GM12892 (cell line): Measurements from ENCODE around the gene RNF6.
A peak's percentile ranks its signal among the peaks of the same experiment; 100 is the strongest.
"Not testable (repeated sequence)": the region's sequence is repeated elsewhere in the genome, so short reads cannot be mapped to it uniquely, and the experiment has no call there.

Experiments
- DNase-seq: peaks from one replicate; pipeline ENCODE4 v3.0.0; 2011; ENCODE audit not compliant: insufficient read length
- FAIRE-seq: peaks from 2 replicates; lab custom pipeline; 2011; peaks lifted over from hg19 to GRCh38; lab: Jason Lieb, UNC
- POLR2A ChIP-seq: IDR thresholded peaks from 2 replicates; pipeline ENCODE4 v1.6.1; 2011; ENCODE audit warnings: low read depth, low read length, control low read depth
- POLR2AphosphoS5 ChIP-seq: IDR thresholded peaks from 2 replicates; pipeline ENCODE4 v1.6.1; 2011; ENCODE audit warnings: low read depth, low read length, control low read depth
- TAF1 ChIP-seq: IDR thresholded peaks from 2 replicates; pipeline ENCODE4 v1.6.1; 2011; ENCODE audit warnings: low read depth, mild to moderate bottlenecking, control low read depth, low read length, borderline replicate concordance

RNF6 gene

GRCh38 chr13:26253262-26253786 lies 31.2 kb upstream of the RNF6 start:
- TF ChIP-seq TAF1 (no peak), POLR2A (no peak), POLR2AphosphoS5 (no peak)
- DNase-seq (no peak), FAIRE-seq (peak; percentile 66)

GRCh38 chr13:26252006-26252405 lies 29.9 kb upstream of the RNF6 start:
- DNase-seq, FAIRE-seq: not testable (repeated sequence)

- FAIRE-seq = no peak
- TF ChIP-seq POLR2A = no peak
- no peak for TF ChIP-seq TAF1
- no peak for TF ChIP-seq POLR2AphosphoS5
- DNase-seq = no peak
Observed at GRCh38 chr13:26249551-26249950, 27.4 kb upstream of the RNF6 start.

- TF ChIP-seq TAF1 = no peak
- TF ChIP-seq POLR2AphosphoS5 = no peak
- TF ChIP-seq POLR2A = no peak
- DNase-seq = no peak
- no peak for FAIRE-seq
Observed at GRCh38 chr13:26247608-26248007, 25.5 kb upstream of the RNF6 start.

GRCh38 chr13:26247011-26247410 lies 24.9 kb upstream of the RNF6 start:
- TF ChIP-seq POLR2AphosphoS5 (no peak), TAF1 (no peak), POLR2A (no peak)
- FAIRE-seq (no peak), DNase-seq (no peak)

- DNase-seq (no peak), FAIRE-seq (no peak)
- TF ChIP-seq POLR2AphosphoS5 (no peak), POLR2A (no peak), TAF1 (no peak)
Observed at GRCh38 chr13:26246154-26246553, 24.0 kb upstream of the RNF6 start.

- peak; percentile 50 for FAIRE-seq
- DNase-seq = no peak
- TF ChIP-seq POLR2AphosphoS5 (no peak), POLR2A (no peak), TAF1 (no peak)
Observed at GRCh38 chr13:26236296-26236695, 14.2 kb upstream of the RNF6 start.

- FAIRE-seq = no peak
- no peak for TF ChIP-seq POLR2AphosphoS5
- TF ChIP-seq TAF1 = no peak
- TF ChIP-seq POLR2A = no peak
Observed at GRCh38 chr13:26230703-26231102, 8.6 kb upstream of the RNF6 start.

GRCh38 chr13:26229080-26229615 lies 7.0 kb upstream of the RNF6 start:
- TF ChIP-seq POLR2AphosphoS5 (no peak), TAF1 (no peak), POLR2A (no peak)
- DNase-seq = no peak
- no peak for FAIRE-seq

More at GRCh38 chr13:26230703-26231102, 8.6 kb upstream of the RNF6 start:
- DNase-seq = no peak

- no peak for TF ChIP-seq TAF1
- no peak for TF ChIP-seq POLR2AphosphoS5
- TF ChIP-seq POLR2A = no peak
- no peak for FAIRE-seq
- DNase-seq = no peak
Observed at GRCh38 chr13:26228096-26228495, 6.0 kb upstream of the RNF6 start.

- TF ChIP-seq TAF1 (no peak), POLR2AphosphoS5 (no peak), POLR2A (no peak)
Observed at GRCh38 chr13:26227166-26227971, 5.3 kb upstream of the RNF6 start.

GRCh38 chr13:26225896-26226617 lies 3.9 kb upstream of the RNF6 start:
- no peak for FAIRE-seq
- no peak for DNase-seq
- TF ChIP-seq POLR2AphosphoS5 = no peak
- no peak for TF ChIP-seq POLR2A
- TF ChIP-seq TAF1 = no peak

More at GRCh38 chr13:26227166-26227971, 5.3 kb upstream of the RNF6 start:
- DNase-seq = no peak
- no peak for FAIRE-seq
